B cell (primary cell): Measurements from ENCODE around the gene NECAB2.

Experiments used
- CTCF ChIP-seq: fragments of 200-600 bp; IDR thresholded peaks from one replicate; pipeline ENCODE4 v1.8.0; 2022; ENCODE audit warnings: antibody characterized with exemption, mild to moderate bottlenecking
- EZH2 ChIP-seq: IDR thresholded peaks from 2 replicates; pipeline ENCODE4 v1.6.1; 2012; ENCODE audit warnings: borderline replicate concordance, low read depth, mild to moderate bottlenecking, moderate library complexity, low read length; ENCODE audit not compliant: insufficient read depth, poor library complexity, severe bottlenecking

GRCh38 chr16:84004442-84004841 lies 36.4 kb downstream of the NECAB2 start:
- no peak for TF ChIP-seq CTCF
- TF ChIP-seq EZH2 = no peak
